OCI-LY1 (cell line): ENCODE data around the gene HPS3.

ENCODE experiments used
- EZH2 ChIP-seq: fragments of 200-600 bp; sonication (generic), shearing (Covaris generic); IDR thresholded peaks from 2 replicates; pipeline ENCODE4 v1.8.0; 2017; ENCODE audit warnings: borderline replicate concordance, mixed run types, mild to moderate bottlenecking, antibody characterized with exemption, low read length, moderate library complexity, mixed read lengths
- TF ChIP-seq, protein P1 (sequence below): fragments of 200-600 bp; sonication (generic), shearing (Covaris generic); IDR thresholded peaks from 2 replicates; pipeline ENCODE4 v1.5.1; 2017; ENCODE audit warnings: mild to moderate bottlenecking, antibody characterized with exemption, low read length, moderate library complexity, mixed read lengths

DNA sequence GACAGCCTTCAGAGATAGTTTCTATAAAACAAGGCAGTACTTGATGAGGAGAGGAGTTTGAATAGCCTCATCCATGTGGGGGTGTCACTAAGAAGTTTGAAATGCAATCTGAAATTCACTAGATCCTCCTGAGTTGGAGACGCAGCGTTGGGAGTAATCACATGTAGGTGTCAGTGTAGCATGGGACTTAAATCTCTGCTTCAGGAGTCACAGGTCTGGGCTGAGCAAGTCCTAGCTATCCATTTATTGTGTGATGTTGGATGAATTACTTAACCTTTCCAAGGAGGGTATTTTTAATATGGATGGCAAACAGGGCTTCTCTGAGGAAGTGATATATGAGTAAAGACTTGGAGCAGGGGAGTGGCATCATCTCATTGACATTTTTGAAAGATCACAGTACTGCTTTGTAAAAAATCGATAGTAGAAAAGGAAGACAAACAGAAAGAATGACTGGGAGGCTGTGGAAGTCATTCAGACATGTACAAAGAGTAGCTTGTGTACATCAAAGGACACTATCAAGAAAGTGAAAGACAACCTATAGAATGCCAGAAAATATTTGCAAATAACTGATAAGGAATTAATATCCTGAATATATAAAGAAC is 75.1 kb downstream of the HPS3 start:
- TF ChIP-seq, protein P1, sequence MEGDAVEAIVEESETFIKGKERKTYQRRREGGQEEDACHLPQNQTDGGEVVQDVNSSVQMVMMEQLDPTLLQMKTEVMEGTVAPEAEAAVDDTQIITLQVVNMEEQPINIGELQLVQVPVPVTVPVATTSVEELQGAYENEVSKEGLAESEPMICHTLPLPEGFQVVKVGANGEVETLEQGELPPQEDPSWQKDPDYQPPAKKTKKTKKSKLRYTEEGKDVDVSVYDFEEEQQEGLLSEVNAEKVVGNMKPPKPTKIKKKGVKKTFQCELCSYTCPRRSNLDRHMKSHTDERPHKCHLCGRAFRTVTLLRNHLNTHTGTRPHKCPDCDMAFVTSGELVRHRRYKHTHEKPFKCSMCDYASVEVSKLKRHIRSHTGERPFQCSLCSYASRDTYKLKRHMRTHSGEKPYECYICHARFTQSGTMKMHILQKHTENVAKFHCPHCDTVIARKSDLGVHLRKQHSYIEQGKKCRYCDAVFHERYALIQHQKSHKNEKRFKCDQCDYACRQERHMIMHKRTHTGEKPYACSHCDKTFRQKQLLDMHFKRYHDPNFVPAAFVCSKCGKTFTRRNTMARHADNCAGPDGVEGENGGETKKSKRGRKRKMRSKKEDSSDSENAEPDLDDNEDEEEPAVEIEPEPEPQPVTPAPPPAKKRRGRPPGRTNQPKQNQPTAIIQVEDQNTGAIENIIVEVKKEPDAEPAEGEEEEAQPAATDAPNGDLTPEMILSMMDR, result no peak
- no peak for TF ChIP-seq EZH2
